Small intestine (tissue), 7 donors: ENCODE results near the gene TCF7. TPM values are rescaled to one million over a fixed set of nuclear protein-coding genes. Genes with fewer than 3 reads are reported as not detected.

Experiments used
- DNase-seq, 2 donors: peaks; one replicate each; pipeline versions ENCODE4 v3.0.0 to v3.0.0-alpha.2; 2013
- FAIRE-seq: peaks from 2 replicates; lab custom pipeline; 2012; peaks lifted over from hg19 to GRCh38; lab: Jason Lieb, UNC
- H3K27ac ChIP-seq, 3 donors: one replicate each; pipeline ENCODE4 v1.5.1; 2013; ENCODE audit warnings: low read length in 2 of 3, mild to moderate bottlenecking in 2 of 3, control low read depth in 1 of 3, inconsistent platforms in 1 of 3, low read depth in 1 of 3, moderate library complexity in 1 of 3
- H3K27me3 ChIP-seq, 3 donors: one replicate each; pipeline ENCODE4 v1.6.1; 2013; ENCODE audit warnings: low read length in 3 of 3, inconsistent platforms in 1 of 3; ENCODE audit not compliant: control insufficient read depth in 3 of 3, insufficient read depth in 3 of 3
- H3K36me3 ChIP-seq, 3 donors: one replicate each; pipeline ENCODE4 v1.6.1; 2013; ENCODE audit warnings: low read length in 3 of 3, inconsistent platforms in 1 of 3, low read depth in 1 of 3, mild to moderate bottlenecking in 1 of 3, moderate library complexity in 1 of 3; ENCODE audit not compliant: control insufficient read depth in 3 of 3, insufficient read depth in 2 of 3
- H3K4me1 ChIP-seq, 3 donors: one replicate each; pipeline ENCODE4 v1.6.1; 2013; ENCODE audit warnings: low read length in 2 of 3, inconsistent platforms in 1 of 3, low read depth in 1 of 3, mild to moderate bottlenecking in 1 of 3, moderate library complexity in 1 of 3; ENCODE audit not compliant: control insufficient read depth in 3 of 3, insufficient read depth in 2 of 3
- H3K4me3 ChIP-seq, 3 donors: one replicate each; pipeline ENCODE4 v1.5.1; 2013; ENCODE audit warnings: low read length in 3 of 3, control low read depth in 1 of 3, inconsistent platforms in 1 of 3, low read depth in 1 of 3, mild to moderate bottlenecking in 1 of 3, moderate library complexity in 1 of 3
- H3K9me3 ChIP-seq, 2 donors: one replicate each; pipeline ENCODE4 v1.6.1; 2013; ENCODE audit warnings: low read depth in 1 of 2, low read length in 1 of 2; ENCODE audit not compliant: control insufficient read depth in 2 of 2, insufficient read depth in 1 of 2
- WGBS, 3 donors: extraction: QIAGEN DNeasy Blood & Tissue Kit; methylation state at CpG; one replicate each; pipeline ENCODE4 v1.1.7; 2013; 5-methylcytosine and 5-hydroxymethylcytosine counted together
- polyA plus RNA-seq, 4 donors: library from polyadenylated mRNA; stranded (reverse) in 3 of 4; unstranded in 1 of 4; fragments of 200-250 nt in 3 of 4; fragments of 120-200 nt in 1 of 4; gene quantifications; one replicate each; pipeline versions ENCODE4 v1.2.1 to v1.2.3, GENCODE V29; 2013
- donor health status: healthy with polysubstance abuse.
- donor health status: control.
- donor health status: control.
- donor health status: Bipolar disorder and iron deficiency.
- donor health status: healthy.

TCF7 gene
- polyA plus RNA-seq, 4 donors, result 9.7 to 13.3 (median 11.4) TPM

DNA sequence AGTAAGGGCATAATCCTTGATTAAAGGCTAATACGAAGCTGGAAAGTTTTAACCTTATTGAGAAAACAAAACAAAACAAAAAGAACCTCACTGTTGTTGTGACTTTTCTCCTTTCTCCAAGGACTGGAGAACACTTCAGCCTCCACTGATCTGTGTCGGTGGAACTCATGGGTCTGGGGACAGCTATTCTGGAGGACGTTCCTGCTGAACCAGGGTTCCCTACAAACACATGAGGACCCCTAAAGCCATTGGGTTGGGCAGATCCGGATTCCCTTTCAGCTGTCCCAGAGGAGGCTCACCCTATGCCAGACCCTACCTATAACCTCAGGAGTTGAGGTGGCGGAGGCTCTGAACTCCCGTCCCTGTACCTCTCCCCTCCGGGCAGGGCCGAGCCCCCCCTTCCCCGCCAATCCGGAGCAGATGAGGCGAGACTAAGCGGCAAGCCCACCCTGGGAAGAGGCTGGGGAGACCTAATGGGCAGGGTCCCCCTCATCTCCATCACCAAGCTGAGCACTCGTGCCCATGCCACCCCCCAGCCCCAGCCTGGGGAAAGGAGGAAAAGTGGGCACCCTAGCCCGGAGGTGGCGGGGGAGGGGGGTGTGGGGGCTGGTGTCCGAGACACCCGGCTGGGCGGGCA lies 1.6 kb upstream of the TCF7 start:
- WGBS, 3 donors, result 58 to 86% (median 81%) methylated on average over 16 to 18 of the region's 18 CpGs
- peaks cover 0 to 13% (median 2%) of the 10 kb centered on the region in 3 donors for H3K36me3 ChIP-seq
- no peak overlapping the region for H3K27ac ChIP-seq
- FAIRE-seq, result no peak
- no peak for DNase-seq
- no peak overlapping the region for H3K4me3 ChIP-seq
- peaks cover 0 to 42% (median 0%) of the 10 kb centered on the region in 3 donors for H3K27me3 ChIP-seq
- peaks cover 4 to 12% (median 5%) of the 10 kb centered on the region in 3 donors for H3K4me1 ChIP-seq
- peaks cover 0 to 3% of the 10 kb centered on the region in 2 donors for H3K9me3 ChIP-seq

DNA sequence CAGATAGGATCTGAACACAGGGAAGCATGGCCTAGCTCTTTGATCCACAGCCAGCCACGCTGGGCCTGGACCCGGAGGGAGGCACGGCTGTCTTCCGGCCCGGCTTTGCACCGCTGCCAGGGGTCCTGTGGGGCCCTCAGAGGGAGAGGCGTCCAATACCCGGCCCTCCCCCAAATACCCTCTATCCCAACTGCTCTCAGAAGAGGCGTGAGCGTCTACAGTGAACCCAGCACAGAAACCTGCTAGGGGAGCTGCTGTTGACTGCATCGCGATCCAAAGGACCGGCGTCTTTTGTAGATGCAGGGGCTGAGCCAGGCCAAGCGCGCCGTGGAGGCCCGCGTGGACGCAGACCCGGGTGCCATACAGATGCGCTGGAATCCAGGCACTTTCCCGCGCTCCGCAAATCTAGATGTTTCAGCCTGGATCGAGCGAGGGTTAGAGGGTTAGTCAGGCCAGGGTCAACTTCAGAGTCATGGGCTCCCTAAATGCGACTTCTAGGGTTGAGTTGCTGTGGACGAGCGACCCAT lies 1.1 kb upstream of the TCF7 start:
- peaks cover 0 to 3% of the 10 kb centered on the region in 2 donors for H3K9me3 ChIP-seq
- peak overlapping the region; percentile 5 to 82 (median 61) for H3K4me3 ChIP-seq
- WGBS, 3 donors, result 18 to 65% (median 58%) methylated on average over 29 to 30 of the region's 30 CpGs
- H3K4me1 ChIP-seq, result peaks cover 4 to 12% (median 5%) of the 10 kb centered on the region in 3 donors
- H3K27ac ChIP-seq, result no peak overlapping the region
- DNase-seq, result peak in 1 of 2 donors; percentile 28
- no peak for FAIRE-seq
- peaks cover 0 to 17% (median 2%) of the 10 kb centered on the region in 3 donors for H3K36me3 ChIP-seq
- H3K27me3 ChIP-seq, result peaks cover 0 to 42% (median 0%) of the 10 kb centered on the region in 3 donors

DNA sequence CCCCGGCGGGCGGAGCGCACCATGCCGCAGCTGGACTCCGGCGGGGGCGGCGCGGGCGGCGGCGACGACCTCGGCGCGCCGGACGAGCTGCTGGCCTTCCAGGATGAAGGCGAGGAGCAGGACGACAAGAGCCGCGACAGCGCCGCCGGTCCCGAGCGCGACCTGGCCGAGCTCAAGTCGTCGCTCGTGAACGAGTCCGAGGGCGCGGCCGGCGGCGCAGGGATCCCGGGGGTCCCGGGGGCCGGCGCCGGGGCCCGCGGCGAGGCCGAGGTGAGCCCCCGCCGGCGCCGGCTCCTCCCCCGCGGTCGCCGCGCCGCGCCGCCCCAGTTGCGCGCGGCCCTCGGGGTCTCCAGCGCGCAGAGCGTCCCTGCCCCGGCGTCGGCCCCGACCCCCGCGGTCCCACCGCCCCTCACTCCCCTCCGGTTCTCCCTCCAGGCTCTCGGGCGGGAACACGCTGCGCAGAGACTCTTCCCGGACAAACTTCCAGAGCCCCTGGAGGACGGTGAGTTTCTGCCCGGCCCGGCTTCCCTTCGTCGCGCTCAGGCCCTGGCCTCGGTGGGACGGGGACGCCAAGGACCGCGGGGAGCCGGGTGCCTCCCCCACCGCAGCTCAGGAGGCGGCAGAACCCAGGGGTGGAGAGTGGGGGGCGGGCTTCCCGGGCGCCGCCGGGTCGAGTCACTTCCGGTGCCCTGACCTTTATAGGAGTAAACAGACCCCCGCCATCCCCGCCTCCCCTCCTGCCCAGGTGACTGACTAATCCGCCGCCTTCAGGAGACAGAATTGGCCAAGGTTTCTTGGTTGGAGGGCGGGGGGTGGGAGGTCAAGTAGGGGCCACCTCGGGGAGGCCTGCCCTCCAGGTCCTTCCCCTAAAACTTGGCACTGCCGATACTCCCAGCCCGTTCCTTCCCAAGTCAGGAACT lies 665 bp downstream of the TCF7 start:
- Histone ChIP-seq H3K36me3 (peaks cover under 1 to 24% (median 2%) of the 10 kb centered on the region in 3 donors), H3K4me1 (peaks cover 4 to 12% (median 5%) of the 10 kb centered on the region in 3 donors), H3K9me3 (peaks cover 0 to 3% of the 10 kb centered on the region in 2 donors), H3K27me3 (peaks cover 0 to 42% (median 0%) of the 10 kb centered on the region in 3 donors), H3K4me3 (peak overlapping the region; percentile 50 to 82 (median 61)), H3K27ac (peak overlapping the region in 2 of 3 donors; percentile 45 to 53)
- FAIRE-seq, result no peak
- peak; percentile 28 to 56 for DNase-seq
- WGBS, 3 donors, result 1 to 3% (median 2%) methylated on average over 29 to 110 of the region's 110 CpGs

DNA sequence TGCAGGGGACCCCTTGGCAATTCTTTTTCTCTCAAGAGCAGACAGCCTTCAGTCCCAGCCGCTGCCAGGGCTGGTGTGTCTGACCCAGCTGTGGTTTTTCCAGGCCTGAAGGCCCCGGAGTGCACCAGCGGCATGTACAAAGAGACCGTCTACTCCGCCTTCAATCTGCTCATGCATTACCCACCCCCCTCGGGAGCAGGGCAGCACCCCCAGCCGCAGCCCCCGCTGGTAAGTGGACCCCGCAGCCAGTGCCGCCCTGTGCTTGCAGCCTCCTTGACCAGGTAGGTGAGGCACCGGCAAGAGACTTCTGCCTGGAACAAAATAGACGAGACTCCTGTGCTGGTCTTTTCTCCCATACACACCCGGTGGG lies 1.3 kb downstream of the TCF7 start:
- Histone ChIP-seq H3K27ac (peak overlapping the region in 2 of 3 donors; percentile 11 to 45), H3K4me1 (peaks cover 4 to 12% (median 5%) of the 10 kb centered on the region in 3 donors), H3K36me3 (peaks cover 2 to 30% (median 2%) of the 10 kb centered on the region in 3 donors), H3K4me3 (peak overlapping the region; percentile 50 to 82 (median 61)), H3K27me3 (peaks cover 0 to 42% (median 0%) of the 10 kb centered on the region in 3 donors), H3K9me3 (peaks cover 0 to 3% of the 10 kb centered on the region in 2 donors)
- FAIRE-seq (no peak), DNase-seq (peak; percentile 32 to 34)
- WGBS, 3 donors, result 6 to 44% (median 14%) methylated on average over 13 of the region's 13 CpGs

DNA sequence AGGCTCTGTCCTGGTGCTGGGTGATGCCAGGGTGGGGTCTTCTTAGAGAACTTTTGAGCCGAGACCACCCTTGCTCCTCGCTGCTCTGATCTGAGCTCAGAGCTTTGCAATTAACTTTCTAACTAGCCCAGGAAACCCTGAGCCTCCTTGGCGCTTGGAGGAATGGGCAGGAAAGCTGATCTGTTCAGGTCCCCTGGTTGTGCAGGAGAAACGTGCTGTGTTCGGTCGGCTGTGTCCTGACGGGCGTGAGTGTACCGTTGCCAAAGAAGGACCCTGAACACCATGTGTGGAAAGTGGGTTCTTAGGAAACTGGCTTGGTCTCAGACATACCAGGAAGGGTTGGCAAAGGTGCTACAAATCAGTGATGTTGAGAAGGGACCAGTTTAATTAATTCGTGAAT lies 1.8 kb downstream of the TCF7 start:
- WGBS, 3 donors, result 56 to 79% (median 60%) methylated on average over 10 of the region's 10 CpGs
- DNase-seq, result no peak
- Histone ChIP-seq H3K4me1 (peaks cover 4 to 12% (median 5%) of the 10 kb centered on the region in 3 donors), H3K27me3 (peaks cover 0 to 39% (median 0%) of the 10 kb centered on the region in 3 donors), H3K9me3 (peaks cover 0 to 3% of the 10 kb centered on the region in 2 donors), H3K27ac (peak overlapping the region in 1 of 3 donors; percentile 14), H3K36me3 (peaks cover 2 to 32% (median 2%) of the 10 kb centered on the region in 3 donors), H3K4me3 (peak overlapping the region in 2 of 3 donors; percentile 61 to 82)
- FAIRE-seq, result no peak

DNA sequence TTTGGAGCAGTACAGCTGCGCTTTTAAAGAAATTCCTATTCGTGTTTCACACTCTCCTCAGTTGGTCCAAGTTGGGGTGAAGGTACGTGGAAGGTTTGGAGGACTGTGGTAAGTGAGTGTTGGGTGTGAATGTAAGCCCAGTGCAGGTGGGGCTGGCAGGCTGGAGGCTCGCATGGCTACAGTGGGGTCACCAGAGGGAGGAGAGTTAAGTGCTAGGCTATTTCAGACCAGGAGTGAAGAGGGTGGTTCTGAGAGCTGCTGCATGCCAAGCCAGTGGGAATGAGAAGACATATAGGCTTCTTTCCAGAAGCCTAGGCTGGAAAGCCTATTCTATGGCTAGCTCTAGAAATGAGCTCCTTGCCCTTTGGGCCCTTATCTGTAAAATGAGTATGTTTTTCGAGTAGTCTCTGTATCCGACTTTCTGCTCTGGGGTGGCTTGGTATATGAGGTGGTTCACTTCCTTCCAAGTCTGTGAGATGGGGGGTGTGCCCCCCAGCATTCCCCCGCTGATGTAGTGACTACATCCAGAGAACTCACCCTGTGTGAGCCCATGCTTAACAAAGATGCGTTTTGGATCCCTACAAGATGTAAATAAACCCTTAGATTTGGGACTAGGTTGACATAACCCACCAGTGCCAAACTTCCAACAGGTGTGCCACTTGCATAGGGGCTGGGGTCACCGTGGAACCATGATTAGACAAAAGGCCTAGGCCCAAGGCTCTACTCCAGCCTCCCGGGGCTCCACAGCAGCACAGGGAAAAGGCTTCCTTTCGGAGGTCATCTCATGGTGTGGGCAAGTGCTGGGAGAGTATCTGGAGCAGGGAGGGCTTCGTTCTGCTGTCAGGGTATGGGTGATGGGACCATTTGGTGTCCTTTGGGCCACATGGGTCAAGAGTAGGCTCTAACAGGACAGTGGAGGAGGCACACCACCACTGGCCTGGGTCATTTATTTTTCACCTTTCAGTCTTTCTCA lies 2.6 kb downstream of the TCF7 start:
- FAIRE-seq, result no peak
- WGBS, 3 donors, result 72 to 81% (median 73%) methylated on average over 12 of the region's 12 CpGs

DNA sequence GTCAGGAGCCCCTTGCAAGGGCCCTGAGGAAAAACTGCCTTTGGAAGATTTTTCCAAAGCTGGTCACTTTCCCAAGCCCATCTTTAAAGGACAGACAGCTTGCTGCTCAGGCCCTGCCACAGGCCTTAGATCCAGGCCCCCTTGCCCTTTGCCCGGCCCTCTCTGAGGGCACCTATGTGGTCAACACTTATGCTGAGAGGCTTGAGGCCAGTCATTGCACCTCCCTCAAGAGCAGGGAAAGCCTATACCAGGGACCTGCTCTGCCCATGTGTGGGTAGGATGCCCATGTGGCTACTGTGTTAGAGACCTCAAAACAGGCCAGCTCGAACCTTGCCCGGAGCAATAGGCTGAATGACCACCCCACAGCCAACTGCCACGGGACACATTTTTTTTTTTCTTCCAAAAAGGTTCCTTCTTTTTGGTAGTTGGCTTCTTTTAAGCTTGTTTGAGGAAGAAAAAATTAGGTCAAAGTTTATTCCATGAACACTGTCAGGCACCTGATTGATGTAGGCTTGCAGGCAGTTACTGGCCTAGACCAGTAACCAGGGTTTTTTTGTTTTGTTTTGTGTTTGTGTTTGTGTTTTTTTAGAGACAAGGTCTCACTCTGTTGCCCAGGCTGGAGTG lies 3.8 kb downstream of the TCF7 start:
- DNase-seq (no peak), FAIRE-seq (no peak)
- H3K27ac ChIP-seq, result no peak overlapping the region
- H3K4me3 ChIP-seq, result no peak overlapping the region
- H3K4me1 ChIP-seq, result peaks cover 4 to 10% (median 5%) of the 10 kb centered on the region in 3 donors
- peaks cover 2 to 46% (median 2%) of the 10 kb centered on the region in 3 donors for H3K36me3 ChIP-seq
- 77 to 84% (median 81%) methylated on average over 4 of the region's 4 CpGs for WGBS, 3 donors
- H3K9me3 ChIP-seq, result peaks cover 0 to 2% of the 10 kb centered on the region in 2 donors
- peaks cover 0 to 20% (median 0%) of the 10 kb centered on the region in 3 donors for H3K27me3 ChIP-seq

More for the DNA sequence above, 2.6 kb downstream of the TCF7 start:
- Histone ChIP-seq H3K9me3 (peaks cover 0 to 3% of the 10 kb centered on the region in 2 donors), H3K27me3 (peaks cover 0 to 31% (median 0%) of the 10 kb centered on the region in 3 donors), H3K27ac (no peak overlapping the region), H3K36me3 (peaks cover 2 to 34% (median 2%) of the 10 kb centered on the region in 3 donors), H3K4me3 (peak overlapping the region in 2 of 3 donors; percentile 3 to 22), H3K4me1 (peaks cover 4 to 12% (median 5%) of the 10 kb centered on the region in 3 donors)
- no peak for DNase-seq
